Esophagus (tissue), 2 donors: ENCODE measurements around the gene ZIC2. TPM values are rescaled to one million over a fixed set of nuclear protein-coding genes. Genes with fewer than 3 reads are reported as not detected.

Experiments used
- H3K27ac ChIP-seq, 2 donors: one replicate each; pipeline ENCODE4 v1.5.1; 2013; ENCODE audit warnings: low read depth in 2 of 2, mild to moderate bottlenecking in 2 of 2, inconsistent platforms in 1 of 2, low read length in 1 of 2, moderate library complexity in 1 of 2
- H3K27me3 ChIP-seq, 2 donors: one replicate each; pipeline ENCODE4 v1.6.1; 2013; ENCODE audit warnings: low read length in 2 of 2, control low read depth in 1 of 2, mild to moderate bottlenecking in 1 of 2; ENCODE audit not compliant: insufficient read depth in 2 of 2, control insufficient read depth in 1 of 2
- H3K36me3 ChIP-seq, 2 donors: one replicate each; pipeline ENCODE4 v1.6.1; 2013; ENCODE audit warnings: low read length in 1 of 2; ENCODE audit not compliant: control insufficient read depth in 2 of 2, insufficient read depth in 2 of 2
- H3K4me1 ChIP-seq, 2 donors: one replicate each; pipeline ENCODE4 v1.6.1; 2013; ENCODE audit warnings: low read length in 1 of 2; ENCODE audit not compliant: control insufficient read depth in 2 of 2, insufficient read depth in 2 of 2
- H3K4me3 ChIP-seq, 2 donors: one replicate each; pipeline ENCODE4 v1.5.1; 2013; ENCODE audit warnings: low read length in 2 of 2, mild to moderate bottlenecking in 2 of 2, low read depth in 1 of 2, moderate library complexity in 1 of 2
- H3K9me3 ChIP-seq, 2 donors: one replicate each; pipeline ENCODE4 v1.6.1; 2013; ENCODE audit warnings: mild to moderate bottlenecking in 2 of 2, low read depth in 1 of 2, low read length in 1 of 2, moderate library complexity in 1 of 2; ENCODE audit not compliant: control insufficient read depth in 2 of 2, insufficient read depth in 1 of 2
- WGBS, 2 donors: extraction: QIAGEN DNeasy Blood & Tissue Kit; methylation state at CpG; one replicate each; pipeline ENCODE4 v1.1.7; 2013; 5-methylcytosine and 5-hydroxymethylcytosine counted together
- polyA plus RNA-seq, 2 donors: library from polyadenylated mRNA; stranded (reverse); fragments of 200-250 nt; gene quantifications; one replicate each; pipeline ENCODE4 v1.2.3, GENCODE V29; 2013
- donor health status: healthy with polysubstance abuse.
- donor health status: Bipolar disorder and iron deficiency.

Gene ZIC2
- polyA plus RNA-seq, 2 donors: 0.04 to 0.11 TPM

DNA sequence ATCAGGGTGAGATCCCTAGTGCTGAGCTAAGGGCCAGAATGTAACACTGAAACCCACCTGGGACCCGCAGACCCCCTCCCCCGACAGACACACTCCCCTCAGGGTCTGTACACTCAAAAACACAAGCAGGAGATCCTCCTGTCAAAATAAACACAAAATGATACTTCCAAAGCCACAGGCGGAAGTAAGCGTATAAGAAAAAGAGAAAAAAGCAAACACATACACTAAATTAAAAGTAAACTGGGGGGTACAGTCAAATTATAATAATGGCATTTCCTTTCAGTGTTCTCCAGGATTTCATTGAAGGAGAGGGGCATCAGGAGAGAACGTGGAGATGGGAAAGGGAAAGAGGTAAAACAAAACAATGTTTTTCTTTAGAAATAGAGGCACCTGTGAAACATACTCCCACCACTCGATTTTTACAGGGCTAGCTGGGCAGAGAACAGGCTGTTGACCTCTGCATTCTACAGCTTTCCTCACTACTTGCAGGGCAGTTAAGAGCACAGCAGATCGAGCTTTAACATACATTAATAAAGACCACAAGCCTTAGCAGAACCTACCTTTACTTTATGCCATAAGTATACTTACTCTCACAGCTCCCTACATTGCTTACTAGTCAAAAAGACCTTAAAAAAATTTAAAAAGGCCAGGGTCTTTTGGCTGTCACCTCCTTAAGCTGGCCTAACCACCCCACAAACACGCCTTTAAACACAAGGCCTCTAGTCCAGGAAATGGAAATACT, 15.3 kb upstream of the ZIC2 start:
- Histone ChIP-seq H3K4me3 (no peak overlapping the region), H3K9me3 (peaks cover 0 to 4% of the 10 kb centered on the region in 2 donors), H3K27ac (no peak overlapping the region), H3K27me3 (peaks cover 0 to 37% of the 10 kb centered on the region in 2 donors), H3K4me1 (peaks cover 15 to 19% of the 10 kb centered on the region in 2 donors), H3K36me3 (no peaks in the 10 kb centered on the region)
- 70 to 80% methylated on average over 8 of the region's 8 CpGs for WGBS, 2 donors

DNA sequence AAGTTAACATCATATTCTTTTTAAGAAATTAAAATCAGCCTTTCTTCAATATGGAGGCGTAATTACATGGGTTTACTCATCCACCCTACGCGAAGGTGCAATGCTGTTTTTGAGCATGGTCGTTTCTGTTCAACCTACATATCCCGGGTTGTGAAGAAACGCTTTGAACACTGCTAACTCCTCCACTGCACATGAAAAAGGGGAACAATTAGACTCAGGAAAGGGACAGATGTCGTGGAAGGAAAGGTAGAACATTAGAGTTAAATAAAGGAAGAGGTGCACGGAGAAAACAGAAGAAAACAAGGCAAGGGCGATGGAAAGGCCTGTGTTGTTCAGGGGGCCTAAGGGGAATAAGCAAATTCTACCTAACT, 14.1 kb upstream of the ZIC2 start:
- 70 to 79% methylated on average over 9 of the region's 9 CpGs for WGBS, 2 donors
- Histone ChIP-seq H3K4me3 (no peak overlapping the region), H3K9me3 (peaks cover 0 to 6% of the 10 kb centered on the region in 2 donors), H3K27ac (no peak overlapping the region), H3K27me3 (peaks cover 5 to 47% of the 10 kb centered on the region in 2 donors), H3K4me1 (peaks cover 15 to 22% of the 10 kb centered on the region in 2 donors), H3K36me3 (no peaks in the 10 kb centered on the region)

DNA sequence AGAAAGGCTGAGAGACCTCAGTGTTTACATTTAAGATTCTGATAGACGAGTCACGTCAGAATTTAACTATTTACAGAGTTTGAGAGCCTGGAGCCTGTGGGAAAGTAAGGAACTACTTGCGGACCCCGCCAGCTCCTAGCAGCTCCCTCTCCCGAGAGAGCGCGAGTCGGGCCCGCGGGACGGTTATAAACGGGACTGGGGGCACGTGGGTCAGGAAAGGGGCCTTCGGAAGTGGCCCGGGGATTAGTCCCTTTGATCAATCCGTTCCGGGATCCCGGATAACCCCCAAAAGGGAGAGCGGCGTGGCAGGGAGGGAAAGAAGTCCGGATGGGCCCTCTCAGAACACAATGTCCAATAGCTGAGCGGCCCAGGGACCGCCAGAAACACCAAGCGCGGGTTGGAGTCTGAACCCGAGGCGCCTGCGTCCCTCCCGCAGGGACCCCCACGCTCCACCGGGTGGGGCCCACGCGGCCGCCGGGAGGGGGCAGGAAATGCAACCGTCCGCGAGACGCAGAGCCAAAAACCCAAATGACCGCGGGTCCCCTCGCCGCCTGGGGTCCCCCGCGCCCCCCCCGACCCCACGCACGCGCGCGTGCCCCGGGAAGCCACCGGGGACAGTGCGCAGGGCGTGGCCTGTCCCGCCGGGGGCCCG, 13.6 kb upstream of the ZIC2 start:
- Histone ChIP-seq H3K4me3 (peak overlapping the region in 1 of 2 donors; percentile 51), H3K4me1 (peaks cover 15 to 22% of the 10 kb centered on the region in 2 donors), H3K27me3 (peaks cover 5 to 47% of the 10 kb centered on the region in 2 donors), H3K27ac (no peak overlapping the region), H3K36me3 (no peaks in the 10 kb centered on the region), H3K9me3 (peaks cover 0 to 6% of the 10 kb centered on the region in 2 donors)
- WGBS, 2 donors: 12 to 15% methylated on average over 47 to 58 of the region's 58 CpGs

DNA sequence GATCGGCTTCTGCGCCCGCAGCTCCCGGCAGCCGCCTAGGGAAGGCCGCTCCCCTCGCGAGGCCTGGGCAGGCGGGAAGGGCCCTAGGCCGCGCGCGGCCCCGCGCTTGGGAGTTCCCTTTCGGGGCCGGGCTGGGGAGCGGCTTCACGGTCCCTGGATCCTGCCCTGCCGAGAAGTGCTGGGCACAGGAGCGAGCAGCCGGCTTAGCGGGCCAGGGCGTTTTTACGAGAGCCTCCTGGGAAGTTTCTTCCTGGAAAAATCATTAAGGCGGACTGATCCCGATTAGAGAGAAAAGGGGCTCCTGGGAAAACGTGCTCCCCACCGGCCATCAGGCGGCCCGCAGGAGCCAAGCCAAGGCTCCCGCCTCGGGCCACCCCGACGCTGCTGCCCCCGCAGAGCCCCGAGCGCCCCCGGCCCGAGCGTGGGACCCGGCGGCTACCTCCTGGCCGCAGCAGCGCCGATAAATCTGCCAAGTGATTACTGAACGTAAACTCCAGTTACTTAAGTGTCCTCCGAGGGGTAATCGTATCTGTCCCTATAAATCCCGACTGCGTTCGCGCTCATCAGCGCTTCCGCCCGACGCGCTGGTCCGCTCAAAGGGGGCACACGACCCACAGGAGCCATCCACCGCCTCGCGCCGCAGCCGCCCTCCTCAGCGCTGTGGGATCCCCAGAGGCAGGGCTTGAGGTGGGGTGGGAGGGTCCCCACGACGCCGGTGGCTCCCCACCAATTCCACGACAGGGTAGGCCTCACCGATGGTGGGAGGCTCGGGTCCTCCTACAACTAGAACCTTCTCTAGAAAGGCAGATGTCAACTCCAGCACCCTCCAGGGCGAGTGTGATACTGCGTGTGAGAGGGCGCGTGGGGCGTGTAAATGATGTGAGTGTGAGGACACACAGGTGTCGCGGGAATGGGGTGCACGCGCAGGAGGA, 12.8 kb upstream of the ZIC2 start:
- Histone ChIP-seq H3K27ac (no peak overlapping the region), H3K36me3 (no peaks in the 10 kb centered on the region), H3K9me3 (peaks cover 0 to 6% of the 10 kb centered on the region in 2 donors), H3K27me3 (peaks cover 5 to 47% of the 10 kb centered on the region in 2 donors), H3K4me3 (peak overlapping the region in 1 of 2 donors; percentile 51), H3K4me1 (peaks cover 15 to 22% of the 10 kb centered on the region in 2 donors)
- WGBS, 2 donors: 6% methylated on average over 77 to 81 of the region's 81 CpGs

DNA sequence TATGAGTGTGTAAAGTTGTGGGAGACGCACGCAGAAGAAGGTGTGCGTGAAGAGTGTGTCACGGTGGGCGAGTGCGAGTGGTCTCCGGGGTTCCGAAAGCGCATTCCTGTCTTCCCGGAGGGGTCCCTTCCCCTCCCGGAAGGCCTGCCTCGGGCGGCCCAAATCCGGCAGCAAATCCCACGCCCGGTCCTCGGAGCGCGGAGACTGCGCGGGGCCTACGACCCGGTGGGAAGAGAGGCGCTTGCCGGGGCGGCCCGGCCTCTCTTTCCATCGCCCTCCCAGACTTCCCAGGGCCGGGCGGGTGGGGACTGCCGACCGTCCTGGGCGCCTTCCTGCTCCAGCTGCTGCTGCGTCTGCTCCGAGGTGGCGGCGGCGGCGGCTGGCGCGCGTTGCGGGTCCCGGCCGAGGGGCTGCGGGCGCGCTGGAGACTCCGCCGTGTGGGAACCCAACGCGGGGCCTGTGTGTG, 12.1 kb upstream of the ZIC2 start:
- Histone ChIP-seq H3K36me3 (no peaks in the 10 kb centered on the region), H3K4me1 (peaks cover 15 to 22% of the 10 kb centered on the region in 2 donors), H3K9me3 (peaks cover 0 to 6% of the 10 kb centered on the region in 2 donors), H3K27ac (no peak overlapping the region), H3K4me3 (peak overlapping the region in 1 of 2 donors; percentile 51), H3K27me3 (peaks cover 5 to 48% of the 10 kb centered on the region in 2 donors)
- 6 to 12% methylated on average over 43 to 52 of the region's 52 CpGs for WGBS, 2 donors

DNA sequence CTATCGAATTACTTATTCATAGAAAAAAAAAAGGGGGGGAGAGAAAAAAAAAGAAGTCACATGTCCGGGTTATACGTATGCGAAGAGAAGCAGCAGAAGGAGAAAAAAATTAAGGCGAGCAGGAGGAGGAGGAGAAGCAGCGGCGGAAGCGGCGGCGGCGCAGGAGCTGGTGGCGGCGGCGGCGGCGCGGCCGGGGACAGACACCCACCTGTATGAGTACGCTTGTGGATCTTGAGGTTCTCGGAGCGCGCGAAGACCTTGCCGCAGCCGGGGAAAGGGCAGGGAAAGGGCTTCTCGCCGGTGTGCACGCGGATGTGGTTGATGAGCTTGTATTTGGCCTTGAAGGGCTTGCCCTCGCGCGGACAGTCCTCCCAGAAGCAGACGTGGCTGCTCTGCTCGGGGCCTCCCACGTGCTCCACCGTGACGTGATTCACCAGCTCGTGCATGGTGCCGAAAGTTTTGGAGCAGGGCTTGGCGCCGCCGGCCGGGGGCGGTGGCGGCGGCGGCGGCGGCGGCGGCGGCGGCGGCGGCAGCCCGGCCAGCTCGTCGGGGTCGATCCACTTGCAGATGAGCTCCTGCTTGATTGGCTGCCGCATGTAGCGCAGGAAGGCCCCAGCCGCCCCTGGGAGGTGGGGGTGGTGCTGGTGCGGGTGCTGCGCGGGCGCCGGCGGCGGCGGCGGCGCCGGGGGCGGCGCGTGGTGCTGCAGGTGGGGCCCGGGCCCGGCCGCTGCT, 11.5 kb upstream of the ZIC2 start:
- H3K27me3 ChIP-seq: peaks cover 5 to 53% of the 10 kb centered on the region in 2 donors
- 1 to 2% methylated on average over 71 to 79 of the region's 79 CpGs for WGBS, 2 donors
- no peak overlapping the region for H3K27ac ChIP-seq
- no peaks in the 10 kb centered on the region for H3K36me3 ChIP-seq
- peaks cover 0 to 6% of the 10 kb centered on the region in 2 donors for H3K9me3 ChIP-seq
- peak overlapping the region; percentile 27 to 51 for H3K4me3 ChIP-seq
- peaks cover 15 to 22% of the 10 kb centered on the region in 2 donors for H3K4me1 ChIP-seq

DNA sequence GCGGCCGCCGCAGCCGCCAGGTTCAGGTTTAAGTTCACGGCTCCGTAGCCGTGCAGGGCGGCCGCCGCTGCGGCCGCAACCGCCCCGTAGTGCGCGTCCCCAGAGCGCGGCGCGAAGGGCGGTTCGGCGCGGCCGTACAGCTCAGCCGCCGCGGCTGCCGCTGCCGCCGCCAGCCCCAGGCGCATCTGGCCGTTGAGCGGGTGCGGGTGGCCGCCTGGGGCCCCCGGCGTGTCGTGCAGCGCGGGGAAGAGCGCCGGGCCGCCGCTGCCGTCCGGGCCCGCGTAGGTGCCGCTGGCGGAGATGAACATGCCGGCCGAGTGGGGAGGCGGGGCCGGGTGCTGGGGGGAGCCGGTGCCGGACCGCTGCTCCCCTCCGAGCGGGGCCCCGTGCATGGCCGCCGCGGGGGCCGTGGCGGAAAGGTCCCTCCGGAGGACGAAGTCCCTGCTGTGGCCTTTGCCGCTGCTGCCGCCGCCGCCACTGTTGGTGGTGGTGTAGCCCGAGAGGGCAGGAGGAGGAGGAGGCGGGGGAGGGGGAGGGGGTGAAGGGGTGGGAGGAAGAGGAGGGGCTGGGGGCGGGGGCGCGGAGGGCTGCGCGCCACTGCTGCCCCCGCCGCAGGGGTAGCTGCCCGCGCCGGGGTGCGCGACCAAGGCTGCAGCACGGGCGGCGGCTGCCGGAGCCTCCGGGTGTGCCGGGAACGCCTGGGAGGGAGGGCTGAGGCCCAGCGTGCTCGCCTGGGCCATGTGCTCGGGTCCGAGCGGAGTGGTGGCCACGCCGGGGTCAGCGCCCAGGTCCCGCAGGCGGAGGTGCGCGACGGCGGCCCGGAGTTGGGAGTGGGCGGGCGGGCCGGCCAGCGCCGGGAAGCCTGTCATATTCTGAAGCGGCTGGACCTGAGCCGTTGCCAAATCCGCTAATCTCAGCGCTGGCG, 10.7 kb upstream of the ZIC2 start:
- H3K4me3 ChIP-seq: peak overlapping the region; percentile 23 to 51
- no peak overlapping the region for H3K27ac ChIP-seq
- WGBS, 2 donors: 2 to 3% methylated on average over 64 to 117 of the region's 118 CpGs
- H3K27me3 ChIP-seq: peaks cover 5 to 62% of the 10 kb centered on the region in 2 donors
- peaks cover 0 to 6% of the 10 kb centered on the region in 2 donors for H3K9me3 ChIP-seq
- H3K4me1 ChIP-seq: peaks cover 15 to 22% of the 10 kb centered on the region in 2 donors
- no peaks in the 10 kb centered on the region for H3K36me3 ChIP-seq

DNA sequence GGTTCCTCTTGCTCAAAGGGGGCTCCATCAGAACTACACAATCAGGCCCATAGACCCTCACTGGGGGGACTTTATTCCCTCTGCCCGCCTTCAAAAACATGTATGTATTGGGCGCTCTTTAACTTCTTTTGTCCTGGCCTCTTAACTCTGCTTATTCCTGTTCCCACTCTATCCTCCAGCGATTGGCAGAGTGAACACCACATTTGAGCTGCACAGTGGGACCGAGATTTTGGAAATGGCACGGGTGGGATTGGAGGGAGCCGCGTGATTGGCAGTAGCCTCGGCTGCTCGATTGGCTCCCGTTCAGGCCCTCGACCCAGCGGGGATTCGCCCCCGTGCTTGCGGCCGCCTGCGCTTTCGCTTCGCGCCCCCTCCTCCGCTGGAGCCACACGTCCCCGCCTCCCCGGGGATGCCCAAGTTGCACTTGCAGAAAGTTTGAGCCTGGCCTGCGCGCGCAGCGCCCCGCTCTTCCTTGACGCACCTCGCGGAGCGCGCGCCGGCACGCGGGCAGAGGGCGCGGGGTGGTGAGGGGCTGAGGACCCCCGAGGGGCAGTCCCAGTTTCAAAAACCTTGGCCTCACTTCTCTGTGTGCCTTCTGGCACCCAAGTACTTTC, 9.9 kb upstream of the ZIC2 start, which contains the start of gene ZIC5:
Gene ZIC5 (minus strand): TSS at position 192 of the 614 bp plus-strand sequence. CDS start 164 bp downstream, at position 28.
- Histone ChIP-seq H3K9me3 (peaks cover 0 to 6% of the 10 kb centered on the region in 2 donors), H3K4me3 (peak within 1 kb of the TSS; percentile 23 to 51)
- WGBS, 2 donors: 8 to 15% methylated on average over 41 of the region's 41 CpGs

More for the DNA sequence above, 9.9 kb upstream of the ZIC2 start, which contains the start of gene ZIC5:
- Histone ChIP-seq H3K36me3 (no peaks in the 10 kb centered on the region), H3K27me3 (peaks cover 5 to 65% of the 10 kb centered on the region in 2 donors), H3K27ac (no peak within 1 kb of the TSS), H3K4me1 (peaks cover 15 to 22% of the 10 kb centered on the region in 2 donors)
